Chondrocyte (in vitro differentiated cells): ENCODE measurements around the gene CLASP1. TPM values are rescaled to one million over a fixed set of nuclear protein-coding genes. Genes with fewer than 3 reads are reported as not detected.

ENCODE experiments used
- DNase-seq: peaks from one replicate; pipeline ENCODE4 v3.0.0; 2021; ENCODE audit warnings: mixed read lengths, low spot score
- H3K27ac Mint-ChIP-seq: one replicate; pipeline ENCODE4 v1.8.0; 2021; ENCODE audit warnings: mild to moderate bottlenecking, moderate library complexity, mixed read lengths; ENCODE audit not compliant: unreplicated experiment
- H3K27me3 Mint-ChIP-seq: 2 replicates; pipeline ENCODE4 v1.8.0; 2021; ENCODE audit warnings: low read depth, mixed read lengths
- H3K36me3 Mint-ChIP-seq: 2 replicates; pipeline ENCODE4 v1.8.0; 2021; ENCODE audit warnings: low read depth, mixed read lengths
- H3K4me1 Mint-ChIP-seq: 2 replicates; pipeline ENCODE4 v1.8.0; 2021; ENCODE audit warnings: low read depth, mild to moderate bottlenecking, mixed read lengths
- H3K4me3 Mint-ChIP-seq: one replicate; pipeline ENCODE4 v1.8.0; 2021; ENCODE audit warnings: mild to moderate bottlenecking, moderate library complexity, mixed read lengths; ENCODE audit not compliant: unreplicated experiment
- H3K9me3 Mint-ChIP-seq: 2 replicates; pipeline ENCODE4 v1.8.0; 2021; ENCODE audit warnings: low read depth, mixed read lengths
- CTCF ChIP-seq: fragments of 200-600 bp; sonication (generic); IDR thresholded peaks from 2 replicates; pipeline ENCODE4 v1.5.0; 2021; ENCODE audit warnings: antibody characterized with exemption, mild to moderate bottlenecking, moderate library complexity
- total RNA-seq: library from RNA; stranded (reverse); gene quantifications from 3 replicates; pipeline ENCODE4 v1.2.1, GENCODE V29; 2021

Gene CLASP1
- total RNA-seq, 1 donor from 2014 or later: 56.0 TPM

DNA sequence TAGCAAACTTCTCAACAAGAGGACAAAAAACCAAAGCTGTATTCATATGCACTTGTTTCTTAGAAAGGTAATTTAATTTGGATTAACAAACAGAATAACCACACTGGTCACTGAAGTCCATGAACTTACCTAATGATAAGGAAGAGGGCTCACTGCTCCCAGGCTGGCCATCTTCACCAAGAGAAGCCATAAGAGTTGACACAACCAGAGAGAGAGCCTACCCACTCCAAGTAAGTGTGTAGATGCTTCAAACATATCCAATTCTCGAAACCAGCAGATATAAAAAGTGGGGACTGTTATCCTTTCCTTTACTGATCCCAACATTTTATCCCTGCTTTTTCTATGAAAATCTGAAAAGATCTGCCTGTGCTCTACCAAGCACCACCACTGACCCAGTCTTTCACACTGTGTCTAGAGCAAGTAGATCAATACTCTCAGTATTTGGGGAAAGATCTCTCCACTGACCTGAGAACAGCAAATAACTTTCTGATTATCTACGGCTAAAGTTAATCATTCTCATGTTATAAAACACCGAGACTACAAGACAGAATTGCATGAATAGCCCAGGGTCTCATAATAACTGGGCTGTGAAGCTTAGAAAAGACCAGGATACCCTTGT, 230.1 kb downstream of the CLASP1 start:
- Mint-ChIP-seq H3K4me3 (no peak overlapping the region), H3K4me1 (no peaks in the 10 kb centered on the region), H3K27ac (no peak overlapping the region), H3K9me3 (no peaks in the 10 kb centered on the region), H3K27me3 (no peaks in the 10 kb centered on the region), H3K36me3 (peaks cover 16% of the 10 kb centered on the region)
- no peak for TF ChIP-seq CTCF
- no peak for DNase-seq

DNA sequence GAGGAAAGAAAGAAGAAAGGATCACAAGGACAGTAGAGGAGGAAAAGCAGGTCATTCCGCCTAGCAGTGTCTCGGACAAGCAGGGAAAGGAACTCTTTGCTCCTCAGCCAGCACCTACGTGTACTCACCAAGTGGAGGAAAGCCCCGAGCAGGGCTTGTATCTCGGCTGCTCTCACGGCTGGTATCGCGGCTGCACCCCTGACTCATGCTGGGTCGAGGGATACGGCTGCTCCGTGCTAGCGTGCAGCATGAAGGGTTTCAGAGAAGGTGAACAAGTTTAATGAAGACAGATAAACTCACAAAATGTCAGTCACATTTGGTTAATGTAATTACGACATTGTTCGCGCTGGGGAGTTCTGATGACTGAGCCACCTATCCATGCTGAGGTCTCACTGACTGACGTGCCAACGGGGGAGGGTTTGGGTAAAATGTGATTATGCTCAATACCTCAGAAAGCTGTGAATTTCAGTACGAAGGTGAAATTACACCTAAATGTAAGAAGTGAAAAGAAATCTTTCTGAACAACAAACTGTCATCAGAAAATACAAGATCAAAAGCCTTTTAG, 230.7 kb downstream of the CLASP1 start:
- TF ChIP-seq CTCF: no peak
- Mint-ChIP-seq H3K27me3 (no peaks in the 10 kb centered on the region), H3K27ac (no peak overlapping the region), H3K36me3 (peaks cover 16% of the 10 kb centered on the region), H3K9me3 (no peaks in the 10 kb centered on the region), H3K4me3 (no peak overlapping the region), H3K4me1 (no peaks in the 10 kb centered on the region)
- no peak for DNase-seq

DNA sequence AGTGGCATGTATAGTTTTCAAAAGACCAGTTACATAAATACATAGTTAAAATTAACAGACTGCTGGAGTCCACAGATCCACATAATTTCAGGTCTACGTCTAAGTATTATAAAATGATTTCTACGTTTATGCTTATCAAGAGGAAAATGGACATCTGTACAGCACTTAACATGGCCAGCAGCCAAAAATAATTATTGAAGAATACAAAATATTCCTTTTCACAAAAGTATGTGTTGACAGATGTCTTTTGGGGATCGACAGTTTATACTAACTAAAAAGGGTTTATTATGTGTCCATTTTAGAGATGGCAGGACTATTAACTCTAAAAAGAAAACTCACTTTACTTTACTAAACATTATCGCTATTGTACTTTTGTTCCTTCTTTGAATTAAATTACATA, 231.4 kb downstream of the CLASP1 start:
- DNase-seq: no peak
- no peaks in the 10 kb centered on the region for H3K4me1 Mint-ChIP-seq
- no peaks in the 10 kb centered on the region for H3K9me3 Mint-ChIP-seq
- no peaks in the 10 kb centered on the region for H3K27me3 Mint-ChIP-seq
- peaks cover 16% of the 10 kb centered on the region for H3K36me3 Mint-ChIP-seq
- no peak overlapping the region for H3K27ac Mint-ChIP-seq
- H3K4me3 Mint-ChIP-seq: no peak overlapping the region
- TF ChIP-seq CTCF: no peak

GRCh38 chr2:121415727-121416126, 233.5 kb downstream of the CLASP1 start:
- H3K9me3 Mint-ChIP-seq: no peaks in the 10 kb centered on the region
- H3K27me3 Mint-ChIP-seq: no peaks in the 10 kb centered on the region
- peaks cover 16% of the 10 kb centered on the region for H3K36me3 Mint-ChIP-seq
- TF ChIP-seq CTCF: no peak
- no peak overlapping the region for H3K4me3 Mint-ChIP-seq
- H3K4me1 Mint-ChIP-seq: no peaks in the 10 kb centered on the region
- DNase-seq: no peak
- H3K27ac Mint-ChIP-seq: no peak overlapping the region

- peaks cover 10% of the 10 kb centered on the region for H3K36me3 Mint-ChIP-seq
- no peak for DNase-seq
- TF ChIP-seq CTCF: no peak
- no peaks in the 10 kb centered on the region for H3K9me3 Mint-ChIP-seq
- no peak overlapping the region for H3K27ac Mint-ChIP-seq
- H3K27me3 Mint-ChIP-seq: no peaks in the 10 kb centered on the region
- H3K4me3 Mint-ChIP-seq: no peak overlapping the region
- peaks cover 17% of the 10 kb centered on the region for H3K4me1 Mint-ChIP-seq
Observed at GRCh38 chr2:121412349-121412748, 236.9 kb downstream of the CLASP1 start.
